HCEC 1CT (cell line): ENCODE results near the gene TAS2R38.
A peak's percentile ranks its signal among the peaks of the same experiment; 100 is the strongest.

ENCODE experiments used
- DNase-seq: peaks from one replicate; pipeline ENCODE4 v3.0.0-alpha.2; 2017

The TAS2R38 gene

GRCh38 chr7:141975806-141976523 is 2.4 kb upstream of the TAS2R38 start:
- peak; percentile 37 for DNase-seq

- DNase-seq, result no peak
Measured at GRCh38 chr7:141974831-141975230, 1.3 kb upstream of the TAS2R38 start.

- no peak for DNase-seq
Measured at GRCh38 chr7:141960687-141961422, 12.7 kb downstream of the TAS2R38 start.

- DNase-seq, result peak; percentile 51
Measured at GRCh38 chr7:141956084-141956483, 17.5 kb downstream of the TAS2R38 start.

- DNase-seq, result no peak
Measured at GRCh38 chr7:141954334-141954733, 19.2 kb downstream of the TAS2R38 start.

- DNase-seq, result no peak
Measured at GRCh38 chr7:141952461-141952860, 21.1 kb downstream of the TAS2R38 start.

- DNase-seq, result no peak
Measured at GRCh38 chr7:141950806-141951205, 22.8 kb downstream of the TAS2R38 start.

- DNase-seq, result no peak
Measured at GRCh38 chr7:141949911-141950310, 23.7 kb downstream of the TAS2R38 start.

GRCh38 chr7:141949451-141949850 is 24.1 kb downstream of the TAS2R38 start:
- DNase-seq, result no peak

- DNase-seq, result no peak
Measured at GRCh38 chr7:141949021-141949420, 24.6 kb downstream of the TAS2R38 start.

GRCh38 chr7:141946796-141947195 is 26.8 kb downstream of the TAS2R38 start, which contains the start of gene CLEC5A:
Gene CLEC5A, minus strand, starts transcription at chr7:141946974. Its CDS starts 682 bp downstream, at chr7:141946292.
- DNase-seq, result no peak

GRCh38 chr7:141945356-141945755 is 28.2 kb downstream of the TAS2R38 start:
- DNase-seq, result peak; percentile 41

GRCh38 chr7:141944811-141945210 is 28.8 kb downstream of the TAS2R38 start:
- no peak for DNase-seq

GRCh38 chr7:141943846-141944245 is 29.7 kb downstream of the TAS2R38 start:
- no peak for DNase-seq

GRCh38 chr7:141941075-141941474 is 32.5 kb downstream of the TAS2R38 start:
- DNase-seq, result no peak

- no peak for DNase-seq
Measured at GRCh38 chr7:141930211-141930610, 43.4 kb downstream of the TAS2R38 start.

- DNase-seq, result no peak
Measured at GRCh38 chr7:141928845-141929195, 44.8 kb downstream of the TAS2R38 start.

GRCh38 chr7:141928146-141928844 is 45.3 kb downstream of the TAS2R38 start:
- no peak for DNase-seq
